Hepatocyte (in vitro differentiated cells): ENCODE results near the gene SMIM45.

Experiments
- CTCF ChIP-seq: fragments of 200-600 bp; sonication (generic); IDR thresholded peaks from 2 replicates; pipeline ENCODE4 v1.5.1; 2016; ENCODE audit warnings: antibody characterized with exemption, mild to moderate bottlenecking; ENCODE audit not compliant: poor library complexity
- EZH2 ChIP-seq: fragments of 200-600 bp; sonication (generic); IDR thresholded peaks from 2 replicates; pipeline ENCODE4 v1.6.1; 2016; ENCODE audit warnings: antibody characterized with exemption, mild to moderate bottlenecking, borderline replicate concordance
- EZH2phosphoT487 ChIP-seq: fragments of 200-600 bp; sonication (generic); IDR thresholded peaks from one replicate; pipeline ENCODE4 v1.6.1; 2018; ENCODE audit warnings: antibody characterized with exemption, mild to moderate bottlenecking, low read depth, moderate library complexity; ENCODE audit not compliant: unreplicated experiment, severe bottlenecking

DNA sequence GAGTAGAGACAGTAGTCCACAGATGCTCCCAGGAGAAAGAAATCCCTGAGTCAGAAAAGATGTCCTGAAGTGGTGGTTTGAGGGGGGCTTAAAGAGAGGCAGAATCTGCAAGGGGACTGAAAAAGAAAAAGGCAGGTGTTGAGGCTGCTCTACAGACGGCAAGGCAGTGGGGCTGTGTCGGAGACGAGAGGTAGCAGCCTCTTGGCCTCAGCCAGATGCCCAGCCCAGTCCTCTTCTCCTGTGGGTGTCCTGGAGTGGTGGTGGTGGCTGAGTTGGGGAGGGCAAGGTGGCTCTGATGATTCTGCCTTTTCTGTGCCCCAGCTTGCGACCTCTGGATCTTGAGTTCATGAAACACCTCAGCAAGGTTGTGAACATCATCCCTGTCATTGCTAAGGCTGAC is 37.3 kb downstream of the SMIM45 start:
- TF ChIP-seq CTCF (no peak), EZH2 (no peak), EZH2phosphoT487 (no peak)
